Islet precursor cell (in vitro differentiated cells): ENCODE measurements around the gene RICTOR.
"Not testable (repeated sequence)": the region's sequence is repeated elsewhere in the genome, so short reads cannot be mapped to it uniquely, and the experiment has no call there.

ENCODE experiments used
- DNase-seq: peaks from one replicate; pipeline ENCODE4 v3.0.0-alpha.2; 2018

Gene RICTOR

GRCh38 chr5:39005566-39006232, 68.5 kb downstream of the RICTOR start:
- DNase-seq, result no peak

GRCh38 chr5:39001683-39002082, 72.5 kb downstream of the RICTOR start:
- no peak for DNase-seq

- no peak for DNase-seq
Measured at GRCh38 chr5:38999037-38999436, 75.2 kb downstream of the RICTOR start.

- DNase-seq, result no peak
Measured at GRCh38 chr5:38997591-38997990, 76.6 kb downstream of the RICTOR start.

GRCh38 chr5:38996123-38996522, 78.1 kb downstream of the RICTOR start:
- no peak for DNase-seq

- DNase-seq, result peak; percentile 54
Measured at GRCh38 chr5:38994324-38994927, 79.8 kb downstream of the RICTOR start.

GRCh38 chr5:38989974-38990719, 84.1 kb downstream of the RICTOR start:
- not testable (repeated sequence) for DNase-seq

GRCh38 chr5:38985909-38986452, 88.2 kb downstream of the RICTOR start:
- DNase-seq, result no peak

GRCh38 chr5:38979535-38979934, 94.7 kb downstream of the RICTOR start:
- DNase-seq, result no peak

GRCh38 chr5:38978036-38978435, 96.2 kb downstream of the RICTOR start:
- no peak for DNase-seq

GRCh38 chr5:38968665-38969064, 105.5 kb downstream of the RICTOR start:
- peak; percentile 67 for DNase-seq

- DNase-seq, result no peak
Measured at GRCh38 chr5:38961691-38962090, 112.5 kb downstream of the RICTOR start.

- no peak for DNase-seq
Measured at GRCh38 chr5:38953426-38954012, 120.7 kb downstream of the RICTOR start.

- no peak for DNase-seq
Measured at GRCh38 chr5:38948501-38948900, 125.7 kb downstream of the RICTOR start.

GRCh38 chr5:38944282-38944681, 129.9 kb downstream of the RICTOR start:
- no peak for DNase-seq

- no peak for DNase-seq
Measured at GRCh38 chr5:38941912-38942311, 132.3 kb downstream of the RICTOR start.

GRCh38 chr5:38940230-38940858, 133.9 kb downstream of the RICTOR start:
- DNase-seq, result no peak

GRCh38 chr5:38938973-38939372, 135.2 kb downstream of the RICTOR start:
- no peak for DNase-seq

- DNase-seq, result no peak
Measured at GRCh38 chr5:38938424-38938823, 135.8 kb downstream of the RICTOR start.

GRCh38 chr5:38936269-38936668, 137.9 kb downstream of the RICTOR start:
- no peak for DNase-seq

- DNase-seq, result no peak
Measured at GRCh38 chr5:38935437-38935836, 138.8 kb downstream of the RICTOR start.

- DNase-seq, result no peak
Measured at GRCh38 chr5:38932854-38933408, 141.3 kb downstream of the RICTOR start.

- DNase-seq, result no peak
Measured at GRCh38 chr5:38931731-38932130, 142.5 kb downstream of the RICTOR start.
